K562 (cell line): ENCODE data around the gene SPTBN5. TPM values are rescaled to one million over a fixed set of nuclear protein-coding genes. Genes with fewer than 3 reads are reported as not detected.

ENCODE experiments used
- ATAC-seq: fragments of 200-7000 bp; cut with Tn5 transposase; 3 replicates; pipeline ENCODE4 v1.9.1; 2020; ENCODE audit warnings: moderate library complexity
- BruUV-seq: library from RNA; stranded (reverse); fragments of 400-500 nt; replicated peaks from 2 replicates; lab custom pipeline; 2021; lab: Mats Ljungman, UMichigan
- CTCF ChIA-PET: fragments of 300-600 bp; formaldehyde crosslinking; extraction: SDS; loops from one replicate; lab custom pipeline; 2021; ENCODE audit warnings: low intra/inter-chr PET ratio; lab: Yijun Ruan, JAX
- POLR2A ChIA-PET: fragments of 300-600, 350-650 bp; sonication (Branson Sonifier 250); formaldehyde crosslinking; extraction: SDS; loops from one replicate; lab custom pipeline; 2021; ENCODE audit warnings: antibody characterized with exemption, inconsistent platforms; lab: Yijun Ruan, JAX
- DNase-seq, 4 experiments: peaks; one replicate each; pipeline versions ENCODE4 v3.0.0 to v3.0.0-alpha.2; 2011 to 2018; ENCODE audit warnings: low spot score in 3 of 4, mixed read lengths in 3 of 4; ENCODE audit errors: extremely low read depth in 1 of 4
- FAIRE-seq: peaks from 2 replicates; lab custom pipeline; 2011; peaks lifted over from hg19 to GRCh38; lab: Jason Lieb, UNC
- H2AFZ ChIP-seq: 2 replicates; pipeline ENCODE4 v1.6.0; 2011; ENCODE audit warnings: low read depth, low read length, control low read depth, inconsistent platforms
- H3K27ac ChIP-seq: fragments of 200-600 bp; 3 replicates; pipeline ENCODE4 v1.8.0; 2011; ENCODE audit warnings: low read depth, mild to moderate bottlenecking, control low read depth, inconsistent platforms, low read length, moderate library complexity, mixed read lengths; ENCODE audit errors: extremely low read depth
- H3K27me3 ChIP-seq, 2 experiments: fragments of 300-600 bp in 1 of 2; 2 replicates in 1 of 2; 3 replicates in 1 of 2; pipeline versions ENCODE4 v1.6.0 to v1.8.0; 2011; ENCODE audit warnings: inconsistent platforms in 2 of 2, low read length in 2 of 2, mild to moderate bottlenecking in 1 of 2, mixed read lengths in 1 of 2, moderate library complexity in 1 of 2; ENCODE audit not compliant: control insufficient read depth in 2 of 2, insufficient read depth in 2 of 2
- H3K36me3 ChIP-seq: fragments of 300-600 bp; 3 replicates; pipeline ENCODE4 v1.8.0; 2011; ENCODE audit warnings: mild to moderate bottlenecking, low read length, inconsistent platforms; ENCODE audit not compliant: control insufficient read depth, insufficient read depth
- H3K4me1 ChIP-seq, 2 experiments: fragments of 200-600 bp in 1 of 2; replicated peaks in 1 of 2; 2 replicates in 1 of 2; 3 replicates in 1 of 2; pipeline versions ENCODE4 v1.5.1 to v1.8.0; 2011; ENCODE audit warnings: inconsistent platforms in 2 of 2, low read length in 2 of 2, mild to moderate bottlenecking in 1 of 2, mixed read lengths in 1 of 2, moderate library complexity in 1 of 2; ENCODE audit not compliant: control insufficient read depth in 2 of 2, insufficient read depth in 2 of 2
- H3K4me2 ChIP-seq: 2 replicates; pipeline ENCODE4 v1.6.1; 2011; ENCODE audit warnings: low read length, control low read depth, inconsistent platforms, mixed read lengths; ENCODE audit not compliant: insufficient read depth
- H3K4me3 ChIP-seq: fragments of 200-600 bp; sonication (generic), shearing (Covaris generic); 2 replicates; pipeline ENCODE4 v1.5.1; 2016; ENCODE audit warnings: control low read depth, inconsistent platforms
- H3K79me2 ChIP-seq: fragments of 200-600 bp; 3 replicates; pipeline ENCODE4 v1.8.0; 2011; ENCODE audit warnings: low read length, inconsistent platforms; ENCODE audit not compliant: control insufficient read depth, insufficient read depth
- H3K9ac ChIP-seq, 2 experiments: 2 replicates each; pipeline versions ENCODE4 v1.6.0 to v1.6.1; 2011; ENCODE audit warnings: low read depth in 2 of 2, low read length in 2 of 2, control low read depth in 1 of 2, inconsistent platforms in 1 of 2, mild to moderate bottlenecking in 1 of 2, mixed read lengths in 1 of 2; ENCODE audit not compliant: insufficient read depth in 1 of 2
- H3K9me1 ChIP-seq: one replicate; pipeline ENCODE4 v1.6.0; 2011; ENCODE audit warnings: inconsistent platforms, mild to moderate bottlenecking, low read length, moderate library complexity; ENCODE audit not compliant: control insufficient read depth, insufficient read depth
- H3K9me3 ChIP-seq: replicated peaks from 2 replicates; pipeline ENCODE4 v1.5.1; 2011; ENCODE audit warnings: low read depth, low read length, inconsistent platforms; ENCODE audit not compliant: control insufficient read depth, insufficient read depth
- H4K20me1 ChIP-seq: replicated peaks from 2 replicates; pipeline ENCODE4 v1.6.1; 2011; ENCODE audit warnings: low read length, inconsistent platforms, mixed read lengths; ENCODE audit not compliant: control insufficient read depth, insufficient read depth
- E2F5 ChIP-seq: sonication (generic); formaldehyde crosslinking; IDR thresholded peaks from 2 replicates; pipeline ENCODE4 v1.8.0; 2022; ENCODE audit warnings: mild to moderate bottlenecking, missing genetic modification reagents
- ETS2 ChIP-seq: IDR thresholded peaks from 2 replicates; pipeline ENCODE4 v1.6.1; 2016; ENCODE audit warnings: borderline replicate concordance, missing genetic modification characterization, mild to moderate bottlenecking, moderate library complexity, missing compliant biosample characterization; ENCODE audit not compliant: poor library complexity, severe bottlenecking
- HBP1 ChIP-seq: fragments of 450-650 bp; formaldehyde crosslinking; IDR thresholded peaks from 2 replicates; pipeline ENCODE4 v1.4.0; 2022; ENCODE audit warnings: missing genetic modification characterization
- KDM1A ChIP-seq, 2 experiments: fragments of 450-650 bp; IDR thresholded peaks; 2 replicates each; pipeline ENCODE4 v1.6.1; 2016; ENCODE audit warnings: mild to moderate bottlenecking in 2 of 2
- PATZ1 ChIP-seq: fragments of 250-450 bp; sonication (Bioruptor Pico); IDR thresholded peaks from 2 replicates; pipeline ENCODE4 v1.5.0; 2020; ENCODE audit warnings: mild to moderate bottlenecking, borderline replicate concordance
- RNF2 ChIP-seq: sonication (generic); IDR thresholded peaks from 2 replicates; pipeline ENCODE4 v1.6.1; 2016
- XRCC5 ChIP-seq: fragments of 200-400 bp; formaldehyde crosslinking; IDR thresholded peaks from 2 replicates; pipeline ENCODE4 v1.6.1; 2017; ENCODE audit warnings: low read depth, mild to moderate bottlenecking, low read length
- ZNF184 ChIP-seq: sonication (generic); formaldehyde crosslinking; IDR thresholded peaks from 2 replicates; pipeline ENCODE4 v1.5.0; 2020; ENCODE audit warnings: missing genetic modification reagents
- ZNF217 ChIP-seq: sonication (generic); formaldehyde crosslinking; IDR thresholded peaks from 2 replicates; pipeline ENCODE4 v1.8.0; 2022; ENCODE audit warnings: mild to moderate bottlenecking, missing genetic modification reagents
- WGBS: fragments of 100-300 bp; shearing (Covaris generic); methylation state at CpG from one replicate; pipeline ENCODE4 v1.1.6; 2016; ENCODE audit warnings: low coverage, mixed read lengths; ENCODE audit not compliant: insufficient coverage; ENCODE audit errors: missing lambda C conversion rate; 5-methylcytosine and 5-hydroxymethylcytosine counted together
- in situ Hi-C: fragments of 300-500 bp; cut with MboI; formaldehyde crosslinking; loops from 4 replicates; pipeline ENCODE4 v1.15.0; 2018; ENCODE audit warnings: inconsistent platforms, mixed read lengths
- intact Hi-C: fragments of 100-400 bp; cut with micrococcal nuclease; formaldehyde crosslinking; loops from 2 replicates; pipeline ENCODE4 v1.14.2; 2022
- polyA plus RNA-seq, 8 experiments: library from polyadenylated mRNA; depleted of rRNA in 4 of 8; stranded (reverse) in 5 of 8; unstranded in 3 of 8; fragments of >200 nt; fragmentation: Nextera tagmentation in 2 of 8; fragmentation: Illumina TruSeq in 1 of 8; extraction: Ambion mirVana in 2 of 8; extraction: Trizol in 1 of 8; gene quantifications; 2 replicates each; pipeline versions ENCODE4 v1.2.1 to v1.2.3, GENCODE V29; 2011 to 2014; ENCODE audit warnings: inconsistent platforms in 1 of 8, missing spikeins in 1 of 8
- total RNA-seq, 7 experiments: library from RNA; depleted of rRNA in 6 of 7; stranded (reverse); fragments of >200 nt in 6 of 7; fragmentation: Illumina TruSeq in 2 of 7; extraction: Trizol in 2 of 7; gene quantifications; 2 replicates each; pipeline versions ENCODE4 v1.2.1 to v1.2.3, GENCODE V29; 2011 to 2021; ENCODE audit warnings: low replicate concordance in 1 of 7

Gene SPTBN5
- total and polyA plus RNA-seq, 9 of the 15 experiments (the other 6 are each of a cell fraction or from before 2014, with no cell fraction given), result 0.02 TPM; not detected in 8

GRCh38 chr15:41869770-41870688, 23.8 kb downstream of the SPTBN5 start:
- ChIA-PET CTCF (no interaction called here), POLR2A (interaction anchor here (0.5 to 1.0 kb wide), 5 partner anchors 10 to 753 kb away, joined by 3 to 5 read pairs (median 3); no protein-coding TSS in a partner anchor)
- H3K4me2 ChIP-seq, result no peak overlapping the region
- in situ Hi-C loops, result no loop called here
- peaks cover 73 to 96% of the 10 kb centered on the region in 2 experiments; a peak in 4 of 5 replicates for H3K27me3 ChIP-seq
- H2AFZ ChIP-seq, result no peak overlapping the region
- TF ChIP-seq XRCC5 (no peak), PATZ1 (no peak), ZNF217 (CRISPR knock-in tag) (no peak), E2F5 (CRISPR knock-in tag) (no peak), RNF2 (no peak), KDM1A (IDR thresholded peaks at IDR 0.05) (no peak), HBP1 (CRISPR knock-in tag) (no peak), ETS2 (tag) (no peak), ZNF184 (CRISPR knock-in tag) (no peak)
- intact Hi-C loops, result no loop called here
- H3K9me3 ChIP-seq, result no peaks in the 10 kb centered on the region
- no peak for DNase-seq
- no TSS peak for BruUV-seq
- H3K9me1 ChIP-seq, result no peaks in the 10 kb centered on the region
- no peaks in the 10 kb centered on the region for H3K36me3 ChIP-seq
- WGBS, result 4% methylated on average over 38 of the region's 42 CpGs
- peaks cover 0 to 42% of the 10 kb centered on the region in 2 experiments; a peak in 3 of 5 replicates for H3K4me1 ChIP-seq
- H4K20me1 ChIP-seq, result peaks cover 29% of the 10 kb centered on the region
- FAIRE-seq, result peak; percentile 19
- H3K9ac ChIP-seq, result peak overlapping the region in 1 of 2 experiments; percentile 26; a peak in 1 of 4 replicates
- no peaks in the 10 kb centered on the region for H3K79me2 ChIP-seq
- H3K27ac ChIP-seq, result no peak overlapping the region
- peak; percentile 29; the same call in 1 of the 3 replicates for ATAC-seq
- H3K4me3 ChIP-seq, result no peak overlapping the region
